Measurements from ENCODE around the gene TTC21B. TPM values are rescaled to one million over a fixed set of nuclear protein-coding genes. Genes with fewer than 3 reads are reported as not detected.

Gene TTC21B
- total RNA-seq, 3 donors from 2014 or later: 28.6 to 54.3 (median 49.8) TPM

GRCh38 chr2:165970663-165971062 lies 17.1 kb upstream of the TTC21B start:
- H3K27ac ChIP-seq: no peak overlapping the region
- no peaks in the 10 kb centered on the region for H3K27me3 ChIP-seq
- no peaks in the 10 kb centered on the region for H3K4me1 ChIP-seq
- TF ChIP-seq POLR2AphosphoS5 (IDR thresholded peaks at IDR 0.05): no peak
- TF ChIP-seq POLR2A (IDR thresholded peaks at IDR 0.05): no peak
- TF ChIP-seq CTCF (IDR thresholded peaks at IDR 0.05): no peak
- no peak overlapping the region for H3K4me3 ChIP-seq
- intact Hi-C loops (cut with DNase I; ENCODE audit: low total_unique reads): no loop called here
- no peaks in the 10 kb centered on the region for H3K9me3 ChIP-seq
- DNase-seq (ENCODE audit: low spot score in 2 of 2): no peak
- no peaks in the 10 kb centered on the region for H3K36me3 ChIP-seq

- H3K4me3 ChIP-seq: no peak overlapping the region
- no peaks in the 10 kb centered on the region for H3K36me3 ChIP-seq
- H3K4me1 ChIP-seq: no peaks in the 10 kb centered on the region
- no peak for DNase-seq (ENCODE audit: low spot score in 2 of 2)
- H3K27ac ChIP-seq: no peak overlapping the region
- intact Hi-C loops (cut with DNase I; ENCODE audit: low total_unique reads): no loop called here
- no peaks in the 10 kb centered on the region for H3K27me3 ChIP-seq
- no peak for TF ChIP-seq POLR2AphosphoS5 (IDR thresholded peaks at IDR 0.05)
- TF ChIP-seq CTCF (IDR thresholded peaks at IDR 0.05): no peak
- no peak for TF ChIP-seq POLR2A (IDR thresholded peaks at IDR 0.05)
- H3K9me3 ChIP-seq: no peaks in the 10 kb centered on the region
Measured at GRCh38 chr2:165969227-165969626, 15.7 kb upstream of the TTC21B start.

GRCh38 chr2:165967746-165968145 lies 14.2 kb upstream of the TTC21B start:
- no peak for DNase-seq (ENCODE audit: low spot score in 2 of 2)
- Histone ChIP-seq H3K4me3 (no peak overlapping the region), H3K27me3 (no peaks in the 10 kb centered on the region), H3K36me3 (no peaks in the 10 kb centered on the region), H3K4me1 (no peaks in the 10 kb centered on the region), H3K27ac (no peak overlapping the region), H3K9me3 (no peaks in the 10 kb centered on the region)
- intact Hi-C loops (cut with DNase I; ENCODE audit: low total_unique reads): no loop called here
- no peak for TF ChIP-seq POLR2AphosphoS5 (IDR thresholded peaks at IDR 0.05)
- TF ChIP-seq CTCF (IDR thresholded peaks at IDR 0.05): no peak
- TF ChIP-seq POLR2A (IDR thresholded peaks at IDR 0.05): no peak

GRCh38 chr2:165961818-165962217 lies 8.2 kb upstream of the TTC21B start:
- no peaks in the 10 kb centered on the region for H3K27me3 ChIP-seq
- no peak for DNase-seq (ENCODE audit: low spot score in 2 of 2)
- no peak overlapping the region for H3K4me3 ChIP-seq
- no peaks in the 10 kb centered on the region for H3K36me3 ChIP-seq
- no peaks in the 10 kb centered on the region for H3K9me3 ChIP-seq
- TF ChIP-seq CTCF (IDR thresholded peaks at IDR 0.05): no peak
- no peaks in the 10 kb centered on the region for H3K4me1 ChIP-seq
- no peak overlapping the region for H3K27ac ChIP-seq
- intact Hi-C loops (cut with DNase I; ENCODE audit: low total_unique reads): no loop called here

- Histone ChIP-seq H3K4me1 (peaks cover 0 to 5% of the 10 kb centered on the region in 2 donors), H3K9me3 (no peaks in the 10 kb centered on the region), H3K27ac (no peak overlapping the region), H3K4me3 (no peak overlapping the region), H3K27me3 (no peaks in the 10 kb centered on the region), H3K36me3 (no peaks in the 10 kb centered on the region)
- DNase-seq (ENCODE audit: low spot score in 2 of 2): no peak
- intact Hi-C loops (cut with DNase I; ENCODE audit: low total_unique reads): no loop called here
- TF ChIP-seq CTCF (IDR thresholded peaks at IDR 0.05): no peak
- no peak for TF ChIP-seq POLR2A (IDR thresholded peaks at IDR 0.05)
Measured at GRCh38 chr2:165959371-165959770, 5.8 kb upstream of the TTC21B start.
